ENCODE data around the gene PLCB1. TPM values are rescaled to one million over a fixed set of nuclear protein-coding genes. Genes with fewer than 3 reads are reported as not detected.

The PLCB1 gene
- total RNA-seq, 1 experiment from 2014 or later, result 11.3 TPM

GRCh38 chr20:8431538-8432434 is 299.7 kb downstream of the PLCB1 start (continued):
- TF ChIP-seq ZNF512 (CRISPR knock-in tag; IDR thresholded peaks at IDR 0.05; ENCODE audit: borderline replicate concordance) (no peak), USF1 (CRISPR knock-in tag; IDR thresholded peaks at IDR 0.05) (no peak), SMAD3 (CRISPR knock-in tag; IDR thresholded peaks at IDR 0.05; ENCODE audit: borderline replicate concordance) (no peak), ZMAT4 (CRISPR knock-in tag; IDR thresholded peaks at IDR 0.05) (no peak), HMGXB4 (CRISPR knock-in tag; IDR thresholded peaks at IDR 0.05) (no peak), KAT7 (CRISPR knock-in tag; IDR thresholded peaks at IDR 0.05; ENCODE audit: borderline replicate concordance) (no peak), SOX15 (CRISPR knock-in tag; IDR thresholded peaks at IDR 0.05) (no peak), ZNF425 (CRISPR knock-in tag; conservative IDR thresholded peaks at IDR 0.05) (no peak), FOXP1 (CRISPR knock-in tag; IDR thresholded peaks at IDR 0.05; ENCODE audit: borderline replicate concordance) (no peak), ZNF396 (CRISPR knock-in tag; IDR thresholded peaks at IDR 0.05; ENCODE audit: borderline replicate concordance) (no peak), STAT6 (CRISPR knock-in tag; conservative IDR thresholded peaks at IDR 0.05; ENCODE audit: low read depth) (no peak)

GRCh38 chr20:8432435-8433148 is 300.5 kb downstream of the PLCB1 start:
- H3K9me3 Mint-ChIP-seq, result no peaks in the 10 kb centered on the region
- H3K27ac Mint-ChIP-seq, result no peak overlapping the region
- no peaks in the 10 kb centered on the region for H3K27me3 Mint-ChIP-seq (ENCODE audit: low read depth)
- ATAC-seq (no peak), DNase-seq (ENCODE audit: low spot score) (no peak)
- ChIA-PET CTCF (no interaction called here), POLR2A (no interaction called here)
- no peak overlapping the region for H3K4me3 Mint-ChIP-seq
- peaks cover 31% of the 10 kb centered on the region for H3K4me1 Mint-ChIP-seq
- H3K36me3 Mint-ChIP-seq, result no peaks in the 10 kb centered on the region
- TF ChIP-seq ETV6 (CRISPR knock-in tag; IDR thresholded peaks at IDR 0.05) (no peak), HMGXB4 (CRISPR knock-in tag; IDR thresholded peaks at IDR 0.05) (no peak), ERG (CRISPR knock-in tag; IDR thresholded peaks at IDR 0.05) (no peak), ZNF425 (CRISPR knock-in tag; conservative IDR thresholded peaks at IDR 0.05) (no peak), FOXK1 (CRISPR knock-in tag; IDR thresholded peaks at IDR 0.05) (no peak), ZNF263 (CRISPR knock-in tag; IDR thresholded peaks at IDR 0.05; ENCODE audit: low read depth) (no peak), ZNF219 (CRISPR knock-in tag; IDR thresholded peaks at IDR 0.05; ENCODE audit: borderline replicate concordance) (no peak), ZNF121 (CRISPR knock-in tag; IDR thresholded peaks at IDR 0.05) (no peak)

All from WTC11 (cell line).